Prostate gland (tissue), 2 donors: ENCODE results near the gene EVC. TPM values are rescaled to one million over a fixed set of nuclear protein-coding genes. Genes with fewer than 3 reads are reported as not detected.

ENCODE experiments used
- DNase-seq: peaks from one replicate; pipeline ENCODE4 v3.0.0-alpha.2; 2019; ENCODE audit warnings: low spot score
- H3K27ac ChIP-seq, 2 donors: fragments of 200-600 bp; sonication (generic); 2 replicates each; pipeline ENCODE4 v1.5.1; 2017 to 2019
- H3K27me3 ChIP-seq: fragments of 200-600 bp; sonication (generic); replicated peaks from 2 replicates; pipeline ENCODE4 v1.5.1; 2019; ENCODE audit not compliant: insufficient read depth
- H3K36me3 ChIP-seq, 2 donors: fragments of 200-600 bp; sonication (generic); 1 replicate in 1 of 2; 2 replicates in 1 of 2; pipeline versions ENCODE4 v1.5.1 to v1.8.1; 2017 to 2019
- H3K4me1 ChIP-seq: fragments of 200-600 bp; sonication (generic); replicated peaks from 2 replicates; pipeline ENCODE4 v1.5.1; 2019
- H3K4me3 ChIP-seq, 2 donors: fragments of 200-600 bp; sonication (generic); 2 replicates each; pipeline ENCODE4 v1.5.1; 2017 to 2019
- H3K9me3 ChIP-seq: fragments of 200-600 bp; sonication (generic); 2 replicates; pipeline ENCODE4 v1.5.1; 2017
- POLR2A ChIP-seq: fragments of 450-650 bp; IDR thresholded peaks from one replicate; pipeline ENCODE4 v1.6.1; 2016; ENCODE audit warnings: antibody characterized with exemption, mild to moderate bottlenecking
- POLR2AphosphoS5 ChIP-seq: sonication (generic); formaldehyde crosslinking; IDR thresholded peaks from one replicate; pipeline ENCODE4 v1.6.1; 2017; ENCODE audit warnings: antibody characterized with exemption
- WGBS: methylation state at CpG from one replicate; pipeline ENCODE4 v1.1.5; 2018; 5-methylcytosine and 5-hydroxymethylcytosine counted together
- intact Hi-C: fragments of 100-400 bp; cut with DNase I; formaldehyde crosslinking; loops from one replicate; pipeline ENCODE4 v1.14.2; 2022
- total RNA-seq, 2 donors: library from RNA; depleted of rRNA; stranded (reverse); fragments of >200 nt; gene quantifications; one replicate each; pipeline ENCODE4 v1.1.0, GENCODE V29; 2016
- TF ChIP-seq, protein P1 (sequence below), 4 experiments: fragments of 200-600 bp in 2 of 4; fragments of 450-650 bp in 2 of 4; sonication (generic) in 2 of 4; IDR thresholded peaks; 1 replicate in 3 of 4; 2 replicates in 1 of 4; pipeline ENCODE4 v1.5.1; 2016 to 2019; ENCODE audit warnings: antibody characterized with exemption in 4 of 4, mild to moderate bottlenecking in 2 of 4, moderate library complexity in 2 of 4

The EVC gene
- total RNA-seq, 2 donors from 2014 or later, result 49.0 to 55.7 TPM

- Histone ChIP-seq H3K4me1 (peaks cover 4% of the 10 kb centered on the region), H3K27me3 (no peaks in the 10 kb centered on the region), H3K27ac (no peak overlapping the region), H3K36me3 (no peaks in the 10 kb centered on the region), H3K9me3 (no peaks in the 10 kb centered on the region), H3K4me3 (no peak overlapping the region)
- intact Hi-C loops, result no loop called here
- WGBS, result 93% methylated on average over 3 of the region's 3 CpGs
- TF ChIP-seq POLR2AphosphoS5 (no peak), POLR2A (no peak)
- TF ChIP-seq, protein P1, sequence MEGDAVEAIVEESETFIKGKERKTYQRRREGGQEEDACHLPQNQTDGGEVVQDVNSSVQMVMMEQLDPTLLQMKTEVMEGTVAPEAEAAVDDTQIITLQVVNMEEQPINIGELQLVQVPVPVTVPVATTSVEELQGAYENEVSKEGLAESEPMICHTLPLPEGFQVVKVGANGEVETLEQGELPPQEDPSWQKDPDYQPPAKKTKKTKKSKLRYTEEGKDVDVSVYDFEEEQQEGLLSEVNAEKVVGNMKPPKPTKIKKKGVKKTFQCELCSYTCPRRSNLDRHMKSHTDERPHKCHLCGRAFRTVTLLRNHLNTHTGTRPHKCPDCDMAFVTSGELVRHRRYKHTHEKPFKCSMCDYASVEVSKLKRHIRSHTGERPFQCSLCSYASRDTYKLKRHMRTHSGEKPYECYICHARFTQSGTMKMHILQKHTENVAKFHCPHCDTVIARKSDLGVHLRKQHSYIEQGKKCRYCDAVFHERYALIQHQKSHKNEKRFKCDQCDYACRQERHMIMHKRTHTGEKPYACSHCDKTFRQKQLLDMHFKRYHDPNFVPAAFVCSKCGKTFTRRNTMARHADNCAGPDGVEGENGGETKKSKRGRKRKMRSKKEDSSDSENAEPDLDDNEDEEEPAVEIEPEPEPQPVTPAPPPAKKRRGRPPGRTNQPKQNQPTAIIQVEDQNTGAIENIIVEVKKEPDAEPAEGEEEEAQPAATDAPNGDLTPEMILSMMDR (IDR thresholded peaks at IDR 0.05), result no peak
- DNase-seq, result no peak
These were observed 1.9 kb downstream of the EVC start for GRCh38 chr4:5712931-5713330.

DNA sequence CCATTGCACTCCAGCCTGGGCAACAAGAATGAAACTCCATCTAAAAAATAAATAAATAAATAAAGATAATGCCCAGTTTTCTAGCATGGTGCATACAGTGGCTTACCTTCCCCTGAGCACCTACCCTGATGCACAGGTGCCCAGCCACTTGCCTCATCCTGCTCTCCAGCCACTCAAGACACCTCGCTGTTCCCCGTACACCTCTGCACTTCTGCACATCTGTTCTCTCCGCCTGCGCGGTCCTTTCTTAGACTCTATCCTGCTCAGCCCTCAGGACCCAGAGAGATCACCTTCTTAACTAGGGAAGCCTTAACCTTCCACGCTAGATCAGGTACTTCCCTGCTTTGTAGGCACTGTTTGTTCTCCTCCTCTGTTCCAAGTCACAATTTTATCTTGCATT, 2.9 kb downstream of the EVC start:
- Histone ChIP-seq H3K9me3 (no peaks in the 10 kb centered on the region), H3K4me1 (peaks cover 4% of the 10 kb centered on the region), H3K36me3 (no peaks in the 10 kb centered on the region), H3K27ac (no peak overlapping the region), H3K4me3 (no peak overlapping the region), H3K27me3 (no peaks in the 10 kb centered on the region)
- intact Hi-C loops, result no loop called here
- TF ChIP-seq POLR2A, result no peak
- no peak for TF ChIP-seq POLR2AphosphoS5
- TF ChIP-seq, protein P1 (IDR thresholded peaks at IDR 0.05), result no peak
- WGBS, result 81% methylated on average over 6 of the region's 6 CpGs
- no peak for DNase-seq

DNA sequence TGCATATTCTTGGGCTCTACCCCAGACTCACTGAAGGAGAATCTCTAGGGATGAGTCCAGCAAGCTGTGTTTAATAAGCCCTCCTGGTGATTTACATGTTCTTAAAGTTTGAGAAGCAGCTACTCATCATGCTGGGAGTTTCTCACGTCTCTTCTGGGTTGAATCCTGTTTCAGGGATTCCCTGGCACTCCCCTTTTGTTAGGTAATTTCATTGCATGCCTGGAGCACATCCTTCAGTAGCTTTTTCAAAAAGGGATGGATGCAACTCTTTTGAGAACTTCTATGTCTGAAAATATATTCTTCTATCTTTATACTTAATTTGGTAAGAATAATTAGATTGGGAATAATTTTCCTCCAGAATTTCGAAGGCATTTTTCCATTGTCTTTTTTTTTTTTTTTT, 4.4 kb downstream of the EVC start:
- TF ChIP-seq POLR2A (no peak), POLR2AphosphoS5 (no peak)
- TF ChIP-seq, protein P1 (IDR thresholded peaks at IDR 0.05), result no peak
- no peak for DNase-seq
- Histone ChIP-seq H3K9me3 (no peaks in the 10 kb centered on the region), H3K27me3 (no peaks in the 10 kb centered on the region), H3K27ac (no peak overlapping the region), H3K36me3 (no peaks in the 10 kb centered on the region), H3K4me3 (no peak overlapping the region), H3K4me1 (no peaks in the 10 kb centered on the region)
- 49% methylated on average over 2 of the region's 2 CpGs for WGBS
- intact Hi-C loops, result no loop called here

GRCh38 chr4:5716391-5716790, 5.4 kb downstream of the EVC start:
- TF ChIP-seq, protein P1 (IDR thresholded peaks at IDR 0.05), result no peak
- no peak for TF ChIP-seq POLR2AphosphoS5
- 76% methylated on average over 2 of the region's 2 CpGs for WGBS
- intact Hi-C loops, result no loop called here
- no peak for DNase-seq
- no peaks in the 10 kb centered on the region for H3K4me1 ChIP-seq
- no peaks in the 10 kb centered on the region for H3K36me3 ChIP-seq
- no peaks in the 10 kb centered on the region for H3K27me3 ChIP-seq
- no peaks in the 10 kb centered on the region for H3K9me3 ChIP-seq
- H3K4me3 ChIP-seq, result no peak overlapping the region
- H3K27ac ChIP-seq, result no peak overlapping the region

- no peak for DNase-seq
- H3K4me3 ChIP-seq, result no peak overlapping the region
- no peak overlapping the region for H3K27ac ChIP-seq
- intact Hi-C loops, result no loop called here
- H3K27me3 ChIP-seq, result no peaks in the 10 kb centered on the region
- 90% methylated on average over 4 of the region's 4 CpGs for WGBS
- TF ChIP-seq, protein P1 (IDR thresholded peaks at IDR 0.05), result no peak
- no peak for TF ChIP-seq POLR2A
- TF ChIP-seq POLR2AphosphoS5, result no peak
- no peaks in the 10 kb centered on the region for H3K36me3 ChIP-seq
- H3K4me1 ChIP-seq, result no peaks in the 10 kb centered on the region
- H3K9me3 ChIP-seq, result no peaks in the 10 kb centered on the region
These were observed 6.6 kb downstream of the EVC start for GRCh38 chr4:5717449-5718158.
